K562 treated with DMSO at 1 percent for 4 hours (cell line): ENCODE data around the gene PPP1R3G. TPM values are rescaled to one million over a fixed set of nuclear protein-coding genes. Genes with fewer than 3 reads are reported as not detected.

Source experiments
- total RNA-seq: library from RNA; unstranded; fragments of 300-600 nt; gene quantifications from 2 replicates; pipeline ENCODE4 v1.2.3, GENCODE V29; 2022; ENCODE audit not compliant: insufficient read depth

The PPP1R3G gene
- total RNA-seq: 0.11 TPM in 1 of 2 replicates, not detected in the other

GRCh38 chr6:5084781-5085647, at the start of gene PPP1R3G:
PPP1R3G (plus strand) TSS chr6:5085341; CDS start chr6:5085486, 145 bp downstream.

Other genes starting within 250 kb of the PPP1R3G start
- gene RPP40, start 81.3 kb upstream of the PPP1R3G start, total RNA-seq: 1.4 and 6.7 TPM in 2 replicates
- gene LYRM4, start 175.6 kb downstream of the PPP1R3G start, total RNA-seq: 23.5 and 26.0 TPM in 2 replicates
- 11.9 and 12.8 TPM in 2 replicates for gene FARS2, start 176.2 kb downstream of the PPP1R3G start, total RNA-seq